ENCODE results near the gene TWNK. TPM values are rescaled to one million over a fixed set of nuclear protein-coding genes. Genes with fewer than 3 reads are reported as not detected.
A peak's percentile ranks its signal among the peaks of the same experiment; 100 is the strongest.

Gene TWNK
- total and polyA plus RNA-seq, 2 experiments from 2014 or later: 12.2 to 29.4 TPM

- TF ChIP-seq NANOG (IDR thresholded peaks at IDR 0.05; ENCODE audit: borderline replicate concordance): no peak
- no peak for TF ChIP-seq EZH2phosphoT487 (IDR thresholded peaks at IDR 0.05; ENCODE audit: unreplicated experiment)
- no peak for TF ChIP-seq STAT1 (IDR thresholded peaks at IDR 0.05; ENCODE audit: unreplicated experiment)
Measured at GRCh38 chr10:101029520-101030295, 42.4 kb downstream of the TWNK start (continued).

GRCh38 chr10:101030496-101031127 lies 43.3 kb downstream of the TWNK start:
- Mint-ChIP-seq H3K9me3 (no peaks in the 10 kb centered on the region), H3K4me3 (peak overlapping the region; percentile 65), H3K27me3 (ENCODE audit: insufficient read depth, low read depth, poor library complexity) (peaks cover 46% of the 10 kb centered on the region), H3K27ac (no peak overlapping the region; the same call in 1 of the 2 replicates), H3K36me3 (ENCODE audit: low read depth) (no peaks in the 10 kb centered on the region; the same call in 2 of the 3 replicates), H3K4me1 (peaks cover 33% of the 10 kb centered on the region)
- peaks cover 60% of the 10 kb centered on the region for H3K27me3 ChIP-seq (ENCODE audit: insufficient read depth)
- H3K79me2 ChIP-seq (replicated peaks; ENCODE audit: insufficient read depth): no peaks in the 10 kb centered on the region
- no peaks in the 10 kb centered on the region for H3K36me3 ChIP-seq (ENCODE audit: insufficient read depth)
- H4K20me1 ChIP-seq (replicated peaks; ENCODE audit: insufficient read depth): no peaks in the 10 kb centered on the region; the same call in 1 of the 2 replicates
- peak overlapping the region; percentile 100 for H3K4me2 ChIP-seq
- H3K4me1 ChIP-seq (ENCODE audit: insufficient read depth): peaks cover 27% of the 10 kb centered on the region; the same call in 1 of the 2 replicates
- peak overlapping the region; percentile 99; the same call in 1 of the 2 replicates for H2AFZ ChIP-seq
- no peak for TF ChIP-seq CTCF (conservative IDR thresholded peaks at IDR 0.05; ENCODE audit: low read depth in 2 of 2)
- no peak for TF ChIP-seq JUNB (IDR thresholded peaks at IDR 0.05; ENCODE audit: unreplicated experiment)
- no peak for TF ChIP-seq ZNF462 (CRISPR knock-in tag; IDR thresholded peaks at IDR 0.05)
- 0 out of 2 replicates have a peak, but pooled peaks have one; percentile 17 for TF ChIP-seq POLR2AphosphoS5 (IDR thresholded peaks at IDR 0.05; ENCODE audit: low read depth)
- no peak for TF ChIP-seq CREB1 (CRISPR knock-in tag; IDR thresholded peaks at IDR 0.05; ENCODE audit: low read depth)
- no peak for TF ChIP-seq EZH2 (IDR thresholded peaks at IDR 0.05; ENCODE audit: low read depth, unreplicated experiment)
- TF ChIP-seq REST (IDR thresholded peaks at IDR 0.05; ENCODE audit: unreplicated experiment): no peak
- no peak for TF ChIP-seq EZH2phosphoT487 (IDR thresholded peaks at IDR 0.05; ENCODE audit: unreplicated experiment)
- H3K4me3 ChIP-seq: peak overlapping the region; percentile 87
- ATAC-seq: peak; percentile 42
- H3F3A ChIP-seq (replicated peaks; ENCODE audit: low read depth): no peaks in the 10 kb centered on the region
- H3K27ac ChIP-seq (ENCODE audit: low read depth): no peak overlapping the region
- DNase-seq (ENCODE audit: low spot score): peak; percentile 57
- H3K9me2 ChIP-seq (ENCODE audit: insufficient read depth): no peaks in the 10 kb centered on the region

All from GM23338 (cell line).